ENCODE measurements around the gene ERCC1.

GRCh38 chr19:45414468-45414867 is 9.2 kb downstream of the ERCC1 start:
- TF ChIP-seq CTCF (IDR thresholded peaks at IDR 0.05; ENCODE audit: insufficient read depth, low read depth, low read length) (no peak), EZH2 (IDR thresholded peaks at IDR 0.05; ENCODE audit: insufficient read depth, low read length) (no peak)
